PFSK-1 (cell line): ENCODE measurements around the gene HMX3.

Experiments
- FOXP2 ChIP-seq: optimal IDR thresholded peaks from 2 replicates; pipeline ENCODE3; 2011; ENCODE audit warnings: borderline replicate concordance, control low read depth, inconsistent platforms; ENCODE audit not compliant: insufficient read depth; ENCODE audit errors: extremely low read length, extremely low read depth
- POLR2AphosphoS5 ChIP-seq: IDR thresholded peaks from 2 replicates; pipeline ENCODE4 v1.6.1; 2012; ENCODE audit warnings: low read depth, mild to moderate bottlenecking, control low read depth, low read length, moderate library complexity
- REST ChIP-seq, 2 experiments: IDR thresholded peaks; 2 replicates each; pipeline versions ENCODE4 v1.6.1 to v1.8.0; 2011 to 2012; ENCODE audit warnings: low read depth in 2 of 2, low read length in 2 of 2, control low read depth in 1 of 2, inconsistent platforms in 1 of 2, mild to moderate bottlenecking in 1 of 2, moderate library complexity in 1 of 2; ENCODE audit not compliant: insufficient read depth in 1 of 2
- SIN3A ChIP-seq: IDR thresholded peaks from 2 replicates; pipeline ENCODE4 v1.6.1; 2012; ENCODE audit warnings: mild to moderate bottlenecking, low read length, moderate library complexity, borderline replicate concordance; ENCODE audit not compliant: insufficient read depth
- TAF1 ChIP-seq: IDR thresholded peaks from 2 replicates; pipeline ENCODE4 v1.6.1; 2012; ENCODE audit warnings: low read length, control low read depth, borderline replicate concordance; ENCODE audit not compliant: insufficient read depth

HMX3 gene

GRCh38 chr10:123147635-123148413, 12.1 kb downstream of the HMX3 start, which contains the start of gene HMX2:
HMX2 (plus strand) TSS chr10:123148136; CDS start chr10:123148379, 243 bp downstream.
- no peak for TF ChIP-seq REST (IDR thresholded peaks at IDR 0.05; ENCODE audit: insufficient read depth in 1 of 2, low read depth in 2 of 2, low read length in 2 of 2)
- TF ChIP-seq SIN3A = no peak
- TF ChIP-seq POLR2AphosphoS5 = no peak
- no peak for TF ChIP-seq TAF1
- no peak for TF ChIP-seq FOXP2

GRCh38 chr10:123148414-123149161, 12.8 kb downstream of the HMX3 start:
- TF ChIP-seq REST (IDR thresholded peaks at IDR 0.05; ENCODE audit: insufficient read depth in 1 of 2, low read depth in 2 of 2, low read length in 2 of 2) = no peak
- TF ChIP-seq FOXP2 = no peak
- TF ChIP-seq POLR2AphosphoS5 = no peak
- no peak for TF ChIP-seq TAF1
- no peak for TF ChIP-seq SIN3A

- TF ChIP-seq REST (IDR thresholded peaks at IDR 0.05; ENCODE audit: insufficient read depth in 1 of 2, low read depth in 2 of 2, low read length in 2 of 2) = no peak
- TF ChIP-seq POLR2AphosphoS5 = no peak
- TF ChIP-seq TAF1 = no peak
- TF ChIP-seq FOXP2 = no peak
- TF ChIP-seq SIN3A = no peak
Measured at GRCh38 chr10:123149162-123149567, 13.4 kb downstream of the HMX3 start.

- TF ChIP-seq TAF1 = no peak
- no peak for TF ChIP-seq SIN3A
- no peak for TF ChIP-seq FOXP2
- TF ChIP-seq POLR2AphosphoS5 = no peak
- no peak for TF ChIP-seq REST (IDR thresholded peaks at IDR 0.05; ENCODE audit: insufficient read depth in 1 of 2, low read depth in 2 of 2, low read length in 2 of 2)
Measured at GRCh38 chr10:123149568-123150270, 13.9 kb downstream of the HMX3 start.
